WTC11 (cell line): ENCODE results near the gene MINDY1. TPM values are rescaled to one million over a fixed set of nuclear protein-coding genes. Genes with fewer than 3 reads are reported as not detected.

Experiments
- ATAC-seq: fragments of 200-7000 bp; cut with Tn5 transposase; 2 replicates; pipeline ENCODE4 v1.10.0; 2021; ENCODE audit warnings: mild to moderate bottlenecking, moderate library complexity
- CTCF ChIA-PET: fragments of 300-600 bp; sonication (Branson Sonifier 250); formaldehyde crosslinking; loops from one replicate; lab custom pipeline; 2021; ENCODE audit warnings: antibody characterized with exemption; lab: Charles Lee
- POLR2A ChIA-PET: fragments of 350-600 bp; sonication (Branson Sonifier 250); formaldehyde crosslinking; loops from one replicate; lab custom pipeline; 2021; ENCODE audit warnings: antibody characterized with exemption; lab: Charles Lee
- DNase-seq: peaks from one replicate; pipeline ENCODE4 v3.0.0; 2021; ENCODE audit warnings: low spot score
- H3K27ac Mint-ChIP-seq: 2 replicates; pipeline ENCODE4 v1.8.0; 2021; ENCODE audit warnings: mixed read lengths
- H3K27me3 Mint-ChIP-seq: 2 replicates; pipeline ENCODE4 v1.8.0; 2021; ENCODE audit warnings: low read depth, mild to moderate bottlenecking, moderate library complexity, mixed read lengths
- H3K36me3 Mint-ChIP-seq: 2 replicates; pipeline ENCODE4 v1.8.0; 2021; ENCODE audit warnings: mixed read lengths
- H3K4me1 Mint-ChIP-seq: 2 replicates; pipeline ENCODE4 v1.8.0; 2022; ENCODE audit warnings: mixed read lengths
- H3K4me3 Mint-ChIP-seq: 2 replicates; pipeline ENCODE4 v1.8.0; 2021; ENCODE audit warnings: mild to moderate bottlenecking, moderate library complexity, mixed read lengths
- H3K9me3 Mint-ChIP-seq: 2 replicates; pipeline ENCODE4 v1.8.0; 2021; ENCODE audit warnings: mixed read lengths
- CBFB ChIP-seq: sonication (generic); formaldehyde crosslinking; IDR thresholded peaks from 2 replicates; pipeline ENCODE4 v1.8.1; 2022; ENCODE audit warnings: mild to moderate bottlenecking, low read depth, missing genetic modification reagents
- CREM ChIP-seq: sonication (generic); formaldehyde crosslinking; IDR thresholded peaks from 2 replicates; pipeline ENCODE4 v1.8.1; 2022; ENCODE audit warnings: mild to moderate bottlenecking, missing genetic modification reagents, moderate library complexity
- ESRRA ChIP-seq: sonication (generic); formaldehyde crosslinking; IDR thresholded peaks from 2 replicates; pipeline ENCODE4 v1.8.1; 2022; ENCODE audit warnings: mild to moderate bottlenecking, missing genetic modification reagents, borderline replicate concordance
- FOXK1 ChIP-seq: sonication (generic); formaldehyde crosslinking; IDR thresholded peaks from 2 replicates; pipeline ENCODE4 v1.8.0; 2022; ENCODE audit warnings: mild to moderate bottlenecking, moderate library complexity, missing genetic modification reagents
- FOXP1 ChIP-seq: sonication (generic); formaldehyde crosslinking; IDR thresholded peaks from 2 replicates; pipeline ENCODE4 v1.8.0; 2022; ENCODE audit warnings: missing genetic modification reagents, mild to moderate bottlenecking, moderate library complexity, borderline replicate concordance
- IRF2 ChIP-seq: sonication (generic); formaldehyde crosslinking; IDR thresholded peaks from 2 replicates; pipeline ENCODE4 v1.8.0; 2022; ENCODE audit warnings: low read depth, missing genetic modification reagents, borderline replicate concordance
- NR2C2 ChIP-seq: sonication (generic); formaldehyde crosslinking; IDR thresholded peaks from 2 replicates; pipeline ENCODE4 v1.8.0; 2022; ENCODE audit warnings: mild to moderate bottlenecking, missing genetic modification reagents
- RORB ChIP-seq: fragments of 250-450 bp; sonication (Bioruptor Pico); IDR thresholded peaks from 2 replicates; pipeline ENCODE4 v1.9.0; 2021; ENCODE audit warnings: mild to moderate bottlenecking
- TEAD4 ChIP-seq: sonication (generic); formaldehyde crosslinking; IDR thresholded peaks from 2 replicates; pipeline ENCODE4 v1.8.0; 2022; ENCODE audit warnings: mild to moderate bottlenecking, missing genetic modification reagents
- total RNA-seq: library from RNA; stranded (reverse); gene quantifications from 3 replicates; pipeline ENCODE4 v1.2.3, GENCODE V29; 2021
- TF ChIP-seq, protein P1 (sequence below): sonication (generic); formaldehyde crosslinking; IDR thresholded peaks from 2 replicates; pipeline ENCODE4 v1.8.1; 2022; ENCODE audit warnings: mild to moderate bottlenecking, missing genetic modification reagents, moderate library complexity, borderline replicate concordance
- TF ChIP-seq, protein P2 (sequence below): sonication (generic); formaldehyde crosslinking; IDR thresholded peaks from 2 replicates; pipeline ENCODE4 v1.8.1; 2022; ENCODE audit warnings: mild to moderate bottlenecking, moderate library complexity, missing genetic modification reagents
- TF ChIP-seq, protein P3 (sequence below): fragments of 250-450 bp; sonication (Bioruptor Pico); IDR thresholded peaks from 2 replicates; pipeline ENCODE4 v2.1.2; 2022; ENCODE audit warnings: mild to moderate bottlenecking, moderate library complexity
- TF ChIP-seq, protein P4 (sequence below): sonication (generic); formaldehyde crosslinking; IDR thresholded peaks from 2 replicates; pipeline ENCODE4 v1.8.0; 2023; ENCODE audit warnings: missing genetic modification reagents
- TF ChIP-seq, protein P5 (sequence below): sonication (generic); formaldehyde crosslinking; IDR thresholded peaks from 2 replicates; pipeline ENCODE4 v1.8.0; 2023; ENCODE audit warnings: mild to moderate bottlenecking, missing genetic modification reagents
- TF ChIP-seq, protein P6 (sequence below): sonication (generic); formaldehyde crosslinking; IDR thresholded peaks from 2 replicates; pipeline ENCODE4 v1.8.0; 2022; ENCODE audit warnings: mild to moderate bottlenecking, missing genetic modification reagents
- TF ChIP-seq, protein P7 (sequence below): fragments of 250-450 bp; sonication (Bioruptor Pico); IDR thresholded peaks from 2 replicates; pipeline ENCODE4 v1.8.0; 2021; ENCODE audit warnings: mild to moderate bottlenecking
- TF ChIP-seq, protein P8 (sequence below): sonication (generic); formaldehyde crosslinking; IDR thresholded peaks from 2 replicates; pipeline ENCODE4 v1.8.0; 2022; ENCODE audit warnings: mild to moderate bottlenecking, missing genetic modification reagents

The MINDY1 gene
- total RNA-seq, 1 experiment from 2014 or later, result 10.1 TPM

DNA sequence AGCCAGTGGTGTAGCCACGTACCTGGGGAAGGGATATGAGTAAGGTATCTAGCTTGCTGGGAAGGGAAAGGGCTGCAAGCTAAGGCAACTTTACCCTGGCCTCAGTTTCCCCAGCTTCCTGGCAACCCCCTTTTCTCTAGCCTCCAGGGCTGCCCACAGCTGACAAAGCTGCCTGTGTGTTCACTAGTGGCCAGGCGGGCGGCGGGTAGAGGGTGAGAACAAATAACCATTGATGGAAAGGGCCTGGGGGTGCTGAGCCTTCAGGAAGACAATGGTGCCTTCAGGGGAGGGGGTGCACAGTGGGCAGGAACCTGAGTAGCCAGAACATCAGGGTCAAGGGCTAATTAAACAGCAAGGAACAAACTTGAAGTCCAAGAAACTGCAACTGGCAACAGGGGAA, 38.2 kb downstream of the MINDY1 start (continued):
- TF ChIP-seq, protein P1, sequence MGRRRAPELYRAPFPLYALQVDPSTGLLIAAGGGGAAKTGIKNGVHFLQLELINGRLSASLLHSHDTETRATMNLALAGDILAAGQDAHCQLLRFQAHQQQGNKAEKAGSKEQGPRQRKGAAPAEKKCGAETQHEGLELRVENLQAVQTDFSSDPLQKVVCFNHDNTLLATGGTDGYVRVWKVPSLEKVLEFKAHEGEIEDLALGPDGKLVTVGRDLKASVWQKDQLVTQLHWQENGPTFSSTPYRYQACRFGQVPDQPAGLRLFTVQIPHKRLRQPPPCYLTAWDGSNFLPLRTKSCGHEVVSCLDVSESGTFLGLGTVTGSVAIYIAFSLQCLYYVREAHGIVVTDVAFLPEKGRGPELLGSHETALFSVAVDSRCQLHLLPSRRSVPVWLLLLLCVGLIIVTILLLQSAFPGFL, result no peak
- TF ChIP-seq, protein P2, sequence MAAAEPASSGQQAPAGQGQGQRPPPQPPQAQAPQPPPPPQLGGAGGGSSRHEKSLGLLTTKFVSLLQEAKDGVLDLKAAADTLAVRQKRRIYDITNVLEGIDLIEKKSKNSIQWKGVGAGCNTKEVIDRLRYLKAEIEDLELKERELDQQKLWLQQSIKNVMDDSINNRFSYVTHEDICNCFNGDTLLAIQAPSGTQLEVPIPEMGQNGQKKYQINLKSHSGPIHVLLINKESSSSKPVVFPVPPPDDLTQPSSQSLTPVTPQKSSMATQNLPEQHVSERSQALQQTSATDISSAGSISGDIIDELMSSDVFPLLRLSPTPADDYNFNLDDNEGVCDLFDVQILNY (CRISPR knock-in tag), result no peak
- TF ChIP-seq NR2C2, result no peak

DNA sequence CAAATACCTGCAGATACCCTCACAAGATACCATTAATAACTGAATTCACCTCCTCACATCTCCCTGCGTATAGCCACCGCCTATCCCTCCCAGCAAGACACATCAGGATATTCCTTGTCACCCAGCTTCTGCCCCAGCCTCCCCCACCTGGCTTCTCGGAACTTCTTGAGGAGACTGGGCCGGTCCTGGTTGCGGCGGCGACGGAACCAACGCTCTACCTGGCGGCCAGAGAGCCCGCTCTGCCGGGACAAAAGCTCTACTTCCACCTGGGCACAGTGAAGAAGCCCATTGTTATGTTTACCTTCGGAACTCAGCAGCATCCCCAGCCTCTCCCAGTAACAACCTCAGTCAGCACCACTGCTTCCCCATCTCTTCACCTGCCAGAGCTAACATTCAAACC, 38.8 kb downstream of the MINDY1 start:
- Mint-ChIP-seq H3K4me3 (no peak overlapping the region), H3K9me3 (no peaks in the 10 kb centered on the region), H3K4me1 (peaks cover 32% of the 10 kb centered on the region), H3K36me3 (peaks cover 57% of the 10 kb centered on the region), H3K27ac (peak overlapping the region; percentile 44; the same call in 1 of the 2 replicates), H3K27me3 (no peaks in the 10 kb centered on the region)
- DNase-seq, result no peak
- TF ChIP-seq, protein P3, sequence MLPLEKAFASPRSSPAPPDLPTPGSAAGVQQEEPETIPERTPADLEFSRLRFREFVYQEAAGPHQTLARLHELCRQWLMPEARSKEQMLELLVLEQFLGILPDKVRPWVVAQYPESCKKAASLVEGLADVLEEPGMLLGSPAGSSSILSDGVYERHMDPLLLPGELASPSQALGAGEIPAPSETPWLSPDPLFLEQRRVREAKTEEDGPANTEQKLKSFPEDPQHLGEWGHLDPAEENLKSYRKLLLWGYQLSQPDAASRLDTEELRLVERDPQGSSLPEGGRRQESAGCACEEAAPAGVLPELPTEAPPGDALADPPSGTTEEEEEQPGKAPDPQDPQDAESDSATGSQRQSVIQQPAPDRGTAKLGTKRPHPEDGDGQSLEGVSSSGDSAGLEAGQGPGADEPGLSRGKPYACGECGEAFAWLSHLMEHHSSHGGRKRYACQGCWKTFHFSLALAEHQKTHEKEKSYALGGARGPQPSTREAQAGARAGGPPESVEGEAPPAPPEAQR, result no peak
- TF ChIP-seq, protein P4, sequence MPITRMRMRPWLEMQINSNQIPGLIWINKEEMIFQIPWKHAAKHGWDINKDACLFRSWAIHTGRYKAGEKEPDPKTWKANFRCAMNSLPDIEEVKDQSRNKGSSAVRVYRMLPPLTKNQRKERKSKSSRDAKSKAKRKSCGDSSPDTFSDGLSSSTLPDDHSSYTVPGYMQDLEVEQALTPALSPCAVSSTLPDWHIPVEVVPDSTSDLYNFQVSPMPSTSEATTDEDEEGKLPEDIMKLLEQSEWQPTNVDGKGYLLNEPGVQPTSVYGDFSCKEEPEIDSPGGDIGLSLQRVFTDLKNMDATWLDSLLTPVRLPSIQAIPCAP (CRISPR knock-in tag), result no peak
- TF ChIP-seq CBFB (CRISPR knock-in tag) (no peak), TEAD4 (CRISPR knock-in tag) (no peak), IRF2 (CRISPR knock-in tag) (no peak), RORB (no peak)
- TF ChIP-seq, protein P5, sequence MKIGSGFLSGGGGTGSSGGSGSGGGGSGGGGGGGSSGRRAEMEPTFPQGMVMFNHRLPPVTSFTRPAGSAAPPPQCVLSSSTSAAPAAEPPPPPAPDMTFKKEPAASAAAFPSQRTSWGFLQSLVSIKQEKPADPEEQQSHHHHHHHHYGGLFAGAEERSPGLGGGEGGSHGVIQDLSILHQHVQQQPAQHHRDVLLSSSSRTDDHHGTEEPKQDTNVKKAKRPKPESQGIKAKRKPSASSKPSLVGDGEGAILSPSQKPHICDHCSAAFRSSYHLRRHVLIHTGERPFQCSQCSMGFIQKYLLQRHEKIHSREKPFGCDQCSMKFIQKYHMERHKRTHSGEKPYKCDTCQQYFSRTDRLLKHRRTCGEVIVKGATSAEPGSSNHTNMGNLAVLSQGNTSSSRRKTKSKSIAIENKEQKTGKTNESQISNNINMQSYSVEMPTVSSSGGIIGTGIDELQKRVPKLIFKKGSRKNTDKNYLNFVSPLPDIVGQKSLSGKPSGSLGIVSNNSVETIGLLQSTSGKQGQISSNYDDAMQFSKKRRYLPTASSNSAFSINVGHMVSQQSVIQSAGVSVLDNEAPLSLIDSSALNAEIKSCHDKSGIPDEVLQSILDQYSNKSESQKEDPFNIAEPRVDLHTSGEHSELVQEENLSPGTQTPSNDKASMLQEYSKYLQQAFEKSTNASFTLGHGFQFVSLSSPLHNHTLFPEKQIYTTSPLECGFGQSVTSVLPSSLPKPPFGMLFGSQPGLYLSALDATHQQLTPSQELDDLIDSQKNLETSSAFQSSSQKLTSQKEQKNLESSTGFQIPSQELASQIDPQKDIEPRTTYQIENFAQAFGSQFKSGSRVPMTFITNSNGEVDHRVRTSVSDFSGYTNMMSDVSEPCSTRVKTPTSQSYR (CRISPR knock-in tag), result no peak
- ChIA-PET CTCF (no interaction called here), POLR2A (no interaction called here)
- ATAC-seq, result no peak

DNA sequence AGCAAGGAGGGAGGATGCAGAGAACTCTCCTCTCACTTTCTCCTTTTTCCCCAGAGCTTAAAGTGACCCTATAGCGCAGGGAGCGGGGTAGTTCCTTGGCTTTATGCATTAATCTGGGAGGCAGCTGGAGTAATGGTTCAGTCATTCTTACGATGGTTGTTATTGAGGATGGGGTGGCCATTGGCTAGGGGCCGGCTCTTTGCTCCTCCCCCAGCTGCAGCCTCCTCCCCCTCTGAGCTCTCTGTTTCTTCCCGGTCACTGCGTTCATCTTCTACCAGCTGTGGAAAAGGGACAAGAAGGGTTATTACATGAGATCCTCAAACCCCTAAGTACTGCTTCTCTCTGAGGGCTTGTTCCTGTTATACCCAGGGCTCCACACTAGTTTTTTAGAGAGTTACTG, 40.7 kb downstream of the MINDY1 start:
- Mint-ChIP-seq H3K27ac (no peak overlapping the region), H3K27me3 (no peaks in the 10 kb centered on the region), H3K4me3 (no peak overlapping the region), H3K36me3 (peaks cover 73% of the 10 kb centered on the region), H3K4me1 (peaks cover 12% of the 10 kb centered on the region), H3K9me3 (no peaks in the 10 kb centered on the region)
- ATAC-seq (no peak; the same call in 1 of the 2 replicates), DNase-seq (no peak)
- POLR2A ChIA-PET, result interaction anchor here (1.0 kb wide), 1 partner anchor 41 kb away, joined by 3 read pairs; the partner anchor contains the start of gene MINDY1
- TF ChIP-seq FOXK1 (CRISPR knock-in tag) (no peak), ESRRA (CRISPR knock-in tag) (no peak), FOXP1 (CRISPR knock-in tag) (no peak), CREM (CRISPR knock-in tag) (no peak)
- TF ChIP-seq, protein P6, sequence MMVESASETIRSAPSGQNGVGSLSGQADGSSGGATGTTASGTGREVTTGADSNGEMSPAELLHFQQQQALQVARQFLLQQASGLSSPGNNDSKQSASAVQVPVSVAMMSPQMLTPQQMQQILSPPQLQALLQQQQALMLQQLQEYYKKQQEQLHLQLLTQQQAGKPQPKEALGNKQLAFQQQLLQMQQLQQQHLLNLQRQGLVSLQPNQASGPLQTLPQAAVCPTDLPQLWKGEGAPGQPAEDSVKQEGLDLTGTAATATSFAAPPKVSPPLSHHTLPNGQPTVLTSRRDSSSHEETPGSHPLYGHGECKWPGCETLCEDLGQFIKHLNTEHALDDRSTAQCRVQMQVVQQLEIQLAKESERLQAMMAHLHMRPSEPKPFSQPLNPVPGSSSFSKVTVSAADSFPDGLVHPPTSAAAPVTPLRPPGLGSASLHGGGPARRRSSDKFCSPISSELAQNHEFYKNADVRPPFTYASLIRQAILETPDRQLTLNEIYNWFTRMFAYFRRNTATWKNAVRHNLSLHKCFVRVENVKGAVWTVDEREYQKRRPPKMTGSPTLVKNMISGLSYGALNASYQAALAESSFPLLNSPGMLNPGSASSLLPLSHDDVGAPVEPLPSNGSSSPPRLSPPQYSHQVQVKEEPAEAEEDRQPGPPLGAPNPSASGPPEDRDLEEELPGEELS (CRISPR knock-in tag), result no peak
- TF ChIP-seq, protein P1, result no peak
- TF ChIP-seq, protein P7, sequence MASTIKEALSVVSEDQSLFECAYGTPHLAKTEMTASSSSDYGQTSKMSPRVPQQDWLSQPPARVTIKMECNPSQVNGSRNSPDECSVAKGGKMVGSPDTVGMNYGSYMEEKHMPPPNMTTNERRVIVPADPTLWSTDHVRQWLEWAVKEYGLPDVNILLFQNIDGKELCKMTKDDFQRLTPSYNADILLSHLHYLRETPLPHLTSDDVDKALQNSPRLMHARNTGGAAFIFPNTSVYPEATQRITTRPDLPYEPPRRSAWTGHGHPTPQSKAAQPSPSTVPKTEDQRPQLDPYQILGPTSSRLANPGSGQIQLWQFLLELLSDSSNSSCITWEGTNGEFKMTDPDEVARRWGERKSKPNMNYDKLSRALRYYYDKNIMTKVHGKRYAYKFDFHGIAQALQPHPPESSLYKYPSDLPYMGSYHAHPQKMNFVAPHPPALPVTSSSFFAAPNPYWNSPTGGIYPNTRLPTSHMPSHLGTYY (CRISPR knock-in tag), result no peak
- TF ChIP-seq, protein P8, sequence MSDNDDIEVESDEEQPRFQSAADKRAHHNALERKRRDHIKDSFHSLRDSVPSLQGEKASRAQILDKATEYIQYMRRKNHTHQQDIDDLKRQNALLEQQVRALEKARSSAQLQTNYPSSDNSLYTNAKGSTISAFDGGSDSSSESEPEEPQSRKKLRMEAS (CRISPR knock-in tag), result no peak
- CTCF ChIA-PET, result interaction anchor here (0.7 to 1.4 kb wide), 4 partner anchors 13 to 41 kb away, joined by 3 to 5 read pairs (median 3); partner anchors contain the start of gene MINDY1
